CD14-positive monocyte (primary cell): ENCODE results near the gene EGFLAM. TPM values are rescaled to one million over a fixed set of nuclear protein-coding genes. Genes with fewer than 3 reads are reported as not detected.

Experiments used
- DNase-seq, 3 donors: peaks; one replicate each; pipeline ENCODE4 v3.0.0-alpha.2; 2011 to 2022
- H2AFZ ChIP-seq: 2 replicates; pipeline ENCODE4 v1.6.0; 2012; ENCODE audit warnings: mild to moderate bottlenecking, low read depth, low read length, inconsistent platforms; ENCODE audit not compliant: insufficient read depth, poor library complexity, severe bottlenecking
- H3K27ac ChIP-seq, 2 donors: 1 replicate in 1 of 2; 2 replicates in 1 of 2; pipeline ENCODE4 v1.5.1; 2012 to 2013; ENCODE audit warnings: low read length in 2 of 2, control low read depth in 1 of 2, inconsistent platforms in 1 of 2, low read depth in 1 of 2, mild to moderate bottlenecking in 1 of 2
- H3K27me3 ChIP-seq, 2 donors: one replicate each; pipeline versions ENCODE4 v1.6.0 to v1.6.1; 2011 to 2013; ENCODE audit warnings: low read length in 2 of 2; ENCODE audit not compliant: control insufficient read depth in 2 of 2, insufficient read depth in 2 of 2
- H3K36me3 ChIP-seq, 2 donors: replicated peaks in 1 of 2; 1 replicate in 1 of 2; 2 replicates in 1 of 2; pipeline versions ENCODE4 v1.5.1 to v1.6.1; 2012 to 2013; ENCODE audit warnings: low read length in 2 of 2, control low read depth in 1 of 2, inconsistent platforms in 1 of 2, mild to moderate bottlenecking in 1 of 2; ENCODE audit not compliant: insufficient read depth in 2 of 2, control insufficient read depth in 1 of 2
- H3K4me1 ChIP-seq, 2 donors: 1 replicate in 1 of 2; 2 replicates in 1 of 2; pipeline versions ENCODE4 v1.5.1 to v1.6.1; 2012 to 2013; ENCODE audit warnings: low read length in 2 of 2, control low read depth in 1 of 2, inconsistent platforms in 1 of 2, mild to moderate bottlenecking in 1 of 2, moderate library complexity in 1 of 2; ENCODE audit not compliant: insufficient read depth in 2 of 2, control insufficient read depth in 1 of 2
- H3K4me2 ChIP-seq: replicated peaks from 2 replicates; pipeline ENCODE3; 2012; ENCODE audit warnings: low read length, moderate library complexity, mild to moderate bottlenecking; ENCODE audit not compliant: poor library complexity, severe bottlenecking; ENCODE audit errors: extremely low read depth
- H3K4me3 ChIP-seq, 3 experiments: fragments of 200-600 bp in 1 of 3; sonication (generic) in 1 of 3; replicated peaks in 1 of 3; 1 replicate in 2 of 3; 2 replicates in 1 of 3; pipeline ENCODE4 v1.5.1; 2011 to 2013; ENCODE audit warnings: low read length in 3 of 3, mild to moderate bottlenecking in 3 of 3, control low read depth in 2 of 3, low read depth in 2 of 3, inconsistent platforms in 1 of 3, moderate library complexity in 1 of 3
- H3K79me2 ChIP-seq: 2 replicates; pipeline ENCODE4 v1.6.0; 2012; ENCODE audit warnings: mild to moderate bottlenecking, control low read depth, inconsistent platforms, low read length, moderate library complexity; ENCODE audit not compliant: insufficient read depth
- H3K9ac ChIP-seq: 2 replicates; pipeline ENCODE4 v1.6.0; 2017; ENCODE audit warnings: low read length, mild to moderate bottlenecking; ENCODE audit not compliant: insufficient read depth, poor library complexity, severe bottlenecking
- H3K9me3 ChIP-seq, 2 donors: replicated peaks in 1 of 2; 1 replicate in 1 of 2; 2 replicates in 1 of 2; pipeline versions ENCODE4 v1.5.1 to v1.6.1; 2012 to 2013; ENCODE audit warnings: low read length in 2 of 2, control low read depth in 1 of 2; ENCODE audit not compliant: control insufficient read depth in 1 of 2, insufficient read depth in 1 of 2
- H4K20me1 ChIP-seq: 2 replicates; pipeline ENCODE4 v1.6.0; 2012; ENCODE audit warnings: mild to moderate bottlenecking, low read length, control low read depth, moderate library complexity; ENCODE audit not compliant: insufficient read depth
- H3K27ac Mint-ChIP-seq, 7 donors: one replicate each; pipeline ENCODE4 v1.8.0; 2020; ENCODE audit warnings: mild to moderate bottlenecking in 7 of 7, mixed read lengths in 7 of 7, moderate library complexity in 6 of 7, inconsistent platforms in 2 of 7
- H3K27me3 Mint-ChIP-seq, 3 donors: one replicate each; pipeline ENCODE4 v1.8.0; 2021 to 2022; ENCODE audit warnings: low read depth in 3 of 3, mild to moderate bottlenecking in 3 of 3, mixed read lengths in 3 of 3, moderate library complexity in 3 of 3, inconsistent platforms in 1 of 3
- H3K36me3 Mint-ChIP-seq, 2 donors: one replicate each; pipeline ENCODE4 v1.8.0; 2020; ENCODE audit warnings: mixed read lengths in 2 of 2, inconsistent platforms in 1 of 2, mild to moderate bottlenecking in 1 of 2
- H3K4me1 Mint-ChIP-seq: one replicate; pipeline ENCODE4 v1.8.0; 2020; ENCODE audit warnings: mild to moderate bottlenecking, mixed read lengths
- H3K4me3 Mint-ChIP-seq, 2 donors: one replicate each; pipeline ENCODE4 v1.8.0; 2020; ENCODE audit warnings: mild to moderate bottlenecking in 2 of 2, mixed read lengths in 2 of 2, moderate library complexity in 1 of 2
- H3K9me3 Mint-ChIP-seq, 7 donors: one replicate each; pipeline ENCODE4 v1.8.0; 2020 to 2022; ENCODE audit warnings: mixed read lengths in 7 of 7, mild to moderate bottlenecking in 6 of 7, moderate library complexity in 6 of 7, inconsistent platforms in 2 of 7
- CTCF ChIP-seq: fragments of 200-600 bp; IDR thresholded peaks from one replicate; pipeline ENCODE4 v1.8.0; 2022; ENCODE audit warnings: antibody characterized with exemption, mild to moderate bottlenecking
- WGBS: methylation state at CpG from one replicate; pipeline ENCODE4 v1.1.5; 2013; ENCODE audit warnings: missing lambda C conversion rate; ENCODE audit not compliant: insufficient coverage; 5-methylcytosine and 5-hydroxymethylcytosine counted together
- intact Hi-C, 2 donors: fragments of 100-400 bp; cut with micrococcal nuclease; formaldehyde crosslinking; loops; one replicate each; pipeline versions ENCODE4 v1.15.0 to v1.15.1; 2023
- polyA plus RNA-seq, 3 donors: library from polyadenylated mRNA; depleted of rRNA in 1 of 3; unstranded in 2 of 3; stranded (reverse) in 1 of 3; fragments of 300-500 nt in 2 of 3; fragments of >200 nt in 1 of 3; fragmentation: Illumina TruSeq in 2 of 3; gene quantifications; 1 replicate in 2 of 3; 2 replicates in 1 of 3; pipeline ENCODE4 v1.2.3, GENCODE V29; 2012 to 2021

EGFLAM gene
- polyA plus RNA-seq, 3 donors = not detected

GRCh38 chr5:38450627-38451026 is 192.3 kb downstream of the EGFLAM start:
- Histone ChIP-seq H3K36me3 (no peaks in the 10 kb centered on the region), H3K4me1 (peaks cover 0 to 6% of the 10 kb centered on the region in 2 donors), H4K20me1 (no peaks in the 10 kb centered on the region), H3K79me2 (no peaks in the 10 kb centered on the region), H3K27me3 (peaks cover 86 to 100% of the 10 kb centered on the region in 2 donors), H3K27ac (no peak overlapping the region), H2AFZ (no peak overlapping the region), H3K9me3 (peaks cover 17 to 67% of the 10 kb centered on the region in 2 donors), H3K9ac (no peak overlapping the region), H3K4me3 (no peak overlapping the region), H3K4me2 (no peak overlapping the region)
- DNase-seq = no peak
- Mint-ChIP-seq H3K36me3 (peaks cover 0 to 2% of the 10 kb centered on the region in 2 donors), H3K4me1 (peaks cover 9% of the 10 kb centered on the region), H3K9me3 (peaks cover 8 to 36% (median 30%) of the 10 kb centered on the region in 7 donors), H3K27me3 (peaks cover 91 to 99% (median 96%) of the 10 kb centered on the region in 3 donors), H3K4me3 (peak overlapping the region in 1 of 2 donors; percentile 80), H3K27ac (no peak overlapping the region)
- 85% methylated on average over 6 of the region's 6 CpGs for WGBS
- intact Hi-C loops = no loop called here
- no peak for TF ChIP-seq CTCF

GRCh38 chr5:38451074-38451725 is 192.8 kb downstream of the EGFLAM start:
- peaks cover 0 to 2% of the 10 kb centered on the region in 2 donors for H3K36me3 Mint-ChIP-seq
- peaks cover 6 to 34% (median 26%) of the 10 kb centered on the region in 7 donors for H3K9me3 Mint-ChIP-seq
- Histone ChIP-seq H3K9ac (no peak overlapping the region), H3K4me2 (no peak overlapping the region), H3K4me3 (no peak overlapping the region), H3K4me1 (peaks cover 0 to 6% of the 10 kb centered on the region in 2 donors), H3K27ac (no peak overlapping the region), H4K20me1 (no peaks in the 10 kb centered on the region), H3K9me3 (peaks cover 21 to 67% of the 10 kb centered on the region in 2 donors), H2AFZ (no peak overlapping the region), H3K79me2 (no peaks in the 10 kb centered on the region), H3K36me3 (no peaks in the 10 kb centered on the region), H3K27me3 (peaks cover 92 to 100% of the 10 kb centered on the region in 2 donors)
- intact Hi-C loops = no loop called here
- no peak for DNase-seq
- peaks cover 91 to 99% (median 96%) of the 10 kb centered on the region in 3 donors for H3K27me3 Mint-ChIP-seq
- WGBS = 54% methylated on average over 8 of the region's 9 CpGs
- H3K4me3 Mint-ChIP-seq = peak overlapping the region in 1 of 2 donors; percentile 80
- peaks cover 9% of the 10 kb centered on the region for H3K4me1 Mint-ChIP-seq
- H3K27ac Mint-ChIP-seq = no peak overlapping the region
- TF ChIP-seq CTCF = no peak
